Neural cell (in vitro differentiated cells): ENCODE measurements around the gene SPDL1. TPM values are rescaled to one million over a fixed set of nuclear protein-coding genes. Genes with fewer than 3 reads are reported as not detected.

ENCODE experiments used
- H2AFZ ChIP-seq: fragments of 200-600, 300-800 bp; sonication (generic), shearing (Covaris generic); 2 replicates; pipeline ENCODE4 v1.6.0; 2014; ENCODE audit warnings: low read depth, mild to moderate bottlenecking, antibody characterized with exemption, low read length, moderate library complexity
- H3F3A ChIP-seq: fragments of 200-600 bp; shearing (Covaris generic); 2 replicates; pipeline ENCODE4 v1.6.1; 2016; ENCODE audit warnings: mild to moderate bottlenecking, moderate library complexity, mixed read lengths, antibody characterized with exemption, low read length; ENCODE audit not compliant: insufficient read depth, poor library complexity, severe bottlenecking
- H3K27ac ChIP-seq: fragments of 200-600, 300-800 bp; sonication (generic), shearing (Covaris generic); 2 replicates; pipeline ENCODE4 v1.5.1; 2014; ENCODE audit warnings: mild to moderate bottlenecking, low read length, moderate library complexity
- H3K27me3 ChIP-seq: fragments of 300-800, 200-600 bp; sonication (generic), shearing (Covaris generic); 2 replicates; pipeline ENCODE4 v1.6.0; 2014; ENCODE audit warnings: mild to moderate bottlenecking, low read depth, low read length, moderate library complexity; ENCODE audit not compliant: insufficient read depth
- H3K36me3 ChIP-seq: fragments of 300-800, 200-600 bp; sonication (generic), shearing (Covaris generic); 2 replicates; pipeline ENCODE4 v1.5.1; 2014; ENCODE audit warnings: mild to moderate bottlenecking, antibody characterized with exemption, low read length, moderate library complexity; ENCODE audit not compliant: insufficient read depth
- H3K4me2 ChIP-seq: fragments of 300-800, 200-600 bp; sonication (generic), shearing (Covaris generic); 2 replicates; pipeline ENCODE4 v1.6.0; 2014; ENCODE audit warnings: mild to moderate bottlenecking, low read length
- H3K4me3 ChIP-seq: fragments of 300-800, 200-600 bp; sonication (generic), shearing (Covaris generic); 2 replicates; pipeline ENCODE4 v1.5.1; 2014; ENCODE audit warnings: mild to moderate bottlenecking, low read length, moderate library complexity
- H3K79me2 ChIP-seq: fragments of 200-600 bp; shearing (Covaris generic); replicated peaks from 2 replicates; pipeline ENCODE4 v1.6.0; 2014; ENCODE audit warnings: mild to moderate bottlenecking, low read length, moderate library complexity; ENCODE audit not compliant: insufficient read depth
- H3K9ac ChIP-seq: fragments of 300-800, 200-600 bp; sonication (generic), shearing (Covaris generic); 2 replicates; pipeline ENCODE4 v1.6.1; 2016; ENCODE audit warnings: mild to moderate bottlenecking, low read length, mixed read lengths
- H3K9me2 ChIP-seq: fragments of 200-600 bp; shearing (Covaris generic); 2 replicates; pipeline ENCODE4 v1.6.1; 2016; ENCODE audit warnings: mild to moderate bottlenecking, low read length, mixed read lengths; ENCODE audit not compliant: insufficient read depth
- H3K9me3 ChIP-seq: fragments of 200-600, 300-800 bp; sonication (generic), shearing (Covaris generic); 2 replicates; pipeline ENCODE4 v1.6.1; 2016; ENCODE audit warnings: mild to moderate bottlenecking, mixed run types, low read length, moderate library complexity, mixed read lengths
- H4K20me1 ChIP-seq: fragments of 200-600 bp; shearing (Covaris generic); 2 replicates; pipeline ENCODE4 v1.6.1; 2016; ENCODE audit warnings: mild to moderate bottlenecking, mixed run types; ENCODE audit not compliant: insufficient read depth
- EP300 ChIP-seq: fragments of 450-650 bp; conservative IDR thresholded peaks from 2 replicates; pipeline ENCODE4 v1.6.1; 2014; ENCODE audit warnings: antibody characterized with exemption, mild to moderate bottlenecking, moderate library complexity; ENCODE audit not compliant: poor library complexity, severe bottlenecking
- EZH2 ChIP-seq: fragments of 200-600, 300-800 bp; shearing (Covaris generic), sonication (generic); IDR thresholded peaks from 2 replicates; pipeline ENCODE4 v1.6.1; 2014; ENCODE audit warnings: antibody characterized with exemption, low read length, borderline replicate concordance, mild to moderate bottlenecking; ENCODE audit not compliant: insufficient read depth, poor library complexity, severe bottlenecking
- MXI1 ChIP-seq: fragments of 450-650 bp; conservative IDR thresholded peaks from 2 replicates; pipeline ENCODE4 v1.6.1; 2014; ENCODE audit warnings: antibody characterized with exemption, mild to moderate bottlenecking; ENCODE audit not compliant: poor library complexity, severe bottlenecking
- REST ChIP-seq: IDR thresholded peaks from 2 replicates; pipeline ENCODE4 v1.6.1; 2012; ENCODE audit warnings: borderline replicate concordance
- SMC3 ChIP-seq: fragments of 450-650 bp; conservative IDR thresholded peaks from 2 replicates; pipeline ENCODE4 v1.6.1; 2014; ENCODE audit warnings: antibody characterized with exemption, mild to moderate bottlenecking, moderate library complexity; ENCODE audit not compliant: poor library complexity
- polyA plus RNA-seq: library from polyadenylated mRNA; depleted of rRNA; stranded (reverse); fragments of >200 nt; gene quantifications from 2 replicates; pipeline ENCODE4 v1.2.3, GENCODE V29; 2014

SPDL1 gene
- polyA plus RNA-seq, 1 donor from 2014 or later: 26.6 TPM

GRCh38 chr5:169637549-169638121 is 54.1 kb downstream of the SPDL1 start:
- Histone ChIP-seq H3K79me2 (no peaks in the 10 kb centered on the region), H3K27me3 (peaks cover 14% of the 10 kb centered on the region), H4K20me1 (no peaks in the 10 kb centered on the region), H3F3A (no peaks in the 10 kb centered on the region), H3K9me2 (no peaks in the 10 kb centered on the region), H3K9me3 (no peaks in the 10 kb centered on the region), H3K27ac (no peak overlapping the region), H3K36me3 (no peaks in the 10 kb centered on the region), H2AFZ (no peak overlapping the region), H3K9ac (no peak overlapping the region), H3K4me2 (no peak overlapping the region), H3K4me3 (no peak overlapping the region)
- no peak for TF ChIP-seq MXI1
- TF ChIP-seq REST: no peak
- no peak for TF ChIP-seq EZH2
- TF ChIP-seq EP300: no peak
- no peak for TF ChIP-seq SMC3

- Histone ChIP-seq H3K9me2 (no peaks in the 10 kb centered on the region), H3F3A (no peaks in the 10 kb centered on the region), H3K9ac (no peak overlapping the region), H3K79me2 (no peaks in the 10 kb centered on the region), H3K4me3 (no peak overlapping the region), H2AFZ (no peak overlapping the region), H3K36me3 (no peaks in the 10 kb centered on the region), H3K9me3 (no peaks in the 10 kb centered on the region), H3K27ac (no peak overlapping the region), H3K27me3 (peaks cover 14% of the 10 kb centered on the region), H3K4me2 (no peak overlapping the region), H4K20me1 (no peaks in the 10 kb centered on the region)
- TF ChIP-seq MXI1 (no peak), EP300 (no peak), REST (no peak)
Observed at GRCh38 chr5:169641253-169641652, 57.7 kb downstream of the SPDL1 start.
